CD14-positive monocyte (primary cell): ENCODE measurements around the gene TBX3. TPM values are rescaled to one million over a fixed set of nuclear protein-coding genes. Genes with fewer than 3 reads are reported as not detected.
A peak's percentile ranks its signal among the peaks of the same experiment; 100 is the strongest.

Source experiments
- DNase-seq, 3 donors: peaks; one replicate each; pipeline ENCODE4 v3.0.0-alpha.2; 2011 to 2022
- H2AFZ ChIP-seq: 2 replicates; pipeline ENCODE4 v1.6.0; 2012; ENCODE audit warnings: mild to moderate bottlenecking, low read depth, low read length, inconsistent platforms; ENCODE audit not compliant: insufficient read depth, poor library complexity, severe bottlenecking
- H3K27ac ChIP-seq, 2 donors: 1 replicate in 1 of 2; 2 replicates in 1 of 2; pipeline ENCODE4 v1.5.1; 2012 to 2013; ENCODE audit warnings: low read length in 2 of 2, control low read depth in 1 of 2, inconsistent platforms in 1 of 2, low read depth in 1 of 2, mild to moderate bottlenecking in 1 of 2
- H3K27me3 ChIP-seq, 2 donors: one replicate each; pipeline versions ENCODE4 v1.6.0 to v1.6.1; 2011 to 2013; ENCODE audit warnings: low read length in 2 of 2; ENCODE audit not compliant: control insufficient read depth in 2 of 2, insufficient read depth in 2 of 2
- H3K36me3 ChIP-seq, 2 donors: replicated peaks in 1 of 2; 1 replicate in 1 of 2; 2 replicates in 1 of 2; pipeline versions ENCODE4 v1.5.1 to v1.6.1; 2012 to 2013; ENCODE audit warnings: low read length in 2 of 2, control low read depth in 1 of 2, inconsistent platforms in 1 of 2, mild to moderate bottlenecking in 1 of 2; ENCODE audit not compliant: insufficient read depth in 2 of 2, control insufficient read depth in 1 of 2
- H3K4me1 ChIP-seq, 2 donors: 1 replicate in 1 of 2; 2 replicates in 1 of 2; pipeline versions ENCODE4 v1.5.1 to v1.6.1; 2012 to 2013; ENCODE audit warnings: low read length in 2 of 2, control low read depth in 1 of 2, inconsistent platforms in 1 of 2, mild to moderate bottlenecking in 1 of 2, moderate library complexity in 1 of 2; ENCODE audit not compliant: insufficient read depth in 2 of 2, control insufficient read depth in 1 of 2
- H3K4me2 ChIP-seq: replicated peaks from 2 replicates; pipeline ENCODE3; 2012; ENCODE audit warnings: low read length, moderate library complexity, mild to moderate bottlenecking; ENCODE audit not compliant: poor library complexity, severe bottlenecking; ENCODE audit errors: extremely low read depth
- H3K4me3 ChIP-seq, 3 experiments: fragments of 200-600 bp in 1 of 3; sonication (generic) in 1 of 3; replicated peaks in 1 of 3; 1 replicate in 2 of 3; 2 replicates in 1 of 3; pipeline ENCODE4 v1.5.1; 2011 to 2013; ENCODE audit warnings: low read length in 3 of 3, mild to moderate bottlenecking in 3 of 3, control low read depth in 2 of 3, low read depth in 2 of 3, inconsistent platforms in 1 of 3, moderate library complexity in 1 of 3
- H3K79me2 ChIP-seq: 2 replicates; pipeline ENCODE4 v1.6.0; 2012; ENCODE audit warnings: mild to moderate bottlenecking, control low read depth, inconsistent platforms, low read length, moderate library complexity; ENCODE audit not compliant: insufficient read depth
- H3K9ac ChIP-seq: 2 replicates; pipeline ENCODE4 v1.6.0; 2017; ENCODE audit warnings: low read length, mild to moderate bottlenecking; ENCODE audit not compliant: insufficient read depth, poor library complexity, severe bottlenecking
- H3K9me3 ChIP-seq, 2 donors: replicated peaks in 1 of 2; 1 replicate in 1 of 2; 2 replicates in 1 of 2; pipeline versions ENCODE4 v1.5.1 to v1.6.1; 2012 to 2013; ENCODE audit warnings: low read length in 2 of 2, control low read depth in 1 of 2; ENCODE audit not compliant: control insufficient read depth in 1 of 2, insufficient read depth in 1 of 2
- H4K20me1 ChIP-seq: 2 replicates; pipeline ENCODE4 v1.6.0; 2012; ENCODE audit warnings: mild to moderate bottlenecking, low read length, control low read depth, moderate library complexity; ENCODE audit not compliant: insufficient read depth
- H3K27ac Mint-ChIP-seq, 7 donors: one replicate each; pipeline ENCODE4 v1.8.0; 2020; ENCODE audit warnings: mild to moderate bottlenecking in 7 of 7, mixed read lengths in 7 of 7, moderate library complexity in 6 of 7, inconsistent platforms in 2 of 7
- H3K27me3 Mint-ChIP-seq, 3 donors: one replicate each; pipeline ENCODE4 v1.8.0; 2021 to 2022; ENCODE audit warnings: low read depth in 3 of 3, mild to moderate bottlenecking in 3 of 3, mixed read lengths in 3 of 3, moderate library complexity in 3 of 3, inconsistent platforms in 1 of 3
- H3K36me3 Mint-ChIP-seq, 2 donors: one replicate each; pipeline ENCODE4 v1.8.0; 2020; ENCODE audit warnings: mixed read lengths in 2 of 2, inconsistent platforms in 1 of 2, mild to moderate bottlenecking in 1 of 2
- H3K4me1 Mint-ChIP-seq: one replicate; pipeline ENCODE4 v1.8.0; 2020; ENCODE audit warnings: mild to moderate bottlenecking, mixed read lengths
- H3K4me3 Mint-ChIP-seq, 2 donors: one replicate each; pipeline ENCODE4 v1.8.0; 2020; ENCODE audit warnings: mild to moderate bottlenecking in 2 of 2, mixed read lengths in 2 of 2, moderate library complexity in 1 of 2
- H3K9me3 Mint-ChIP-seq, 7 donors: one replicate each; pipeline ENCODE4 v1.8.0; 2020 to 2022; ENCODE audit warnings: mixed read lengths in 7 of 7, mild to moderate bottlenecking in 6 of 7, moderate library complexity in 6 of 7, inconsistent platforms in 2 of 7
- WGBS: methylation state at CpG from one replicate; pipeline ENCODE4 v1.1.5; 2013; ENCODE audit warnings: missing lambda C conversion rate; ENCODE audit not compliant: insufficient coverage; 5-methylcytosine and 5-hydroxymethylcytosine counted together
- intact Hi-C, 2 donors: fragments of 100-400 bp; cut with micrococcal nuclease; formaldehyde crosslinking; loops; one replicate each; pipeline versions ENCODE4 v1.15.0 to v1.15.1; 2023
- polyA plus RNA-seq, 3 donors: library from polyadenylated mRNA; depleted of rRNA in 1 of 3; unstranded in 2 of 3; stranded (reverse) in 1 of 3; fragments of 300-500 nt in 2 of 3; fragments of >200 nt in 1 of 3; fragmentation: Illumina TruSeq in 2 of 3; gene quantifications; 1 replicate in 2 of 3; 2 replicates in 1 of 3; pipeline ENCODE4 v1.2.3, GENCODE V29; 2012 to 2021
- TF ChIP-seq, protein P1 (sequence below): fragments of 200-600 bp; IDR thresholded peaks from one replicate; pipeline ENCODE4 v1.8.0; 2022; ENCODE audit warnings: antibody characterized with exemption, mild to moderate bottlenecking

Gene TBX3
- polyA plus RNA-seq, 3 donors: 0.04 to 0.13 TPM; not detected in 1

- H3K9me3 ChIP-seq: peaks cover 0 to 29% of the 10 kb centered on the region in 2 donors
- Mint-ChIP-seq H3K27ac (no peak overlapping the region), H3K4me3 (peak overlapping the region in 1 of 2 donors; percentile 76), H3K4me1 (peaks cover 17% of the 10 kb centered on the region), H3K27me3 (peaks cover 87 to 96% (median 89%) of the 10 kb centered on the region in 3 donors), H3K9me3 (peaks cover 0 to 26% (median 15%) of the 10 kb centered on the region in 7 donors), H3K36me3 (peaks cover 2 to 13% of the 10 kb centered on the region in 2 donors)
- peaks cover 84 to 98% of the 10 kb centered on the region in 2 donors for H3K27me3 ChIP-seq
- no peaks in the 10 kb centered on the region for H3K79me2 ChIP-seq
- H3K27ac ChIP-seq: no peak overlapping the region
- no peak overlapping the region for H3K4me3 ChIP-seq
- H3K4me1 ChIP-seq: peaks cover 0 to 15% of the 10 kb centered on the region in 2 donors
- no peak for DNase-seq
- H3K4me2 ChIP-seq: no peak overlapping the region
- H3K9ac ChIP-seq: no peak overlapping the region
- H3K36me3 ChIP-seq: no peaks in the 10 kb centered on the region
- 66% methylated on average over 7 of the region's 10 CpGs for WGBS
- TF ChIP-seq, protein P1, sequence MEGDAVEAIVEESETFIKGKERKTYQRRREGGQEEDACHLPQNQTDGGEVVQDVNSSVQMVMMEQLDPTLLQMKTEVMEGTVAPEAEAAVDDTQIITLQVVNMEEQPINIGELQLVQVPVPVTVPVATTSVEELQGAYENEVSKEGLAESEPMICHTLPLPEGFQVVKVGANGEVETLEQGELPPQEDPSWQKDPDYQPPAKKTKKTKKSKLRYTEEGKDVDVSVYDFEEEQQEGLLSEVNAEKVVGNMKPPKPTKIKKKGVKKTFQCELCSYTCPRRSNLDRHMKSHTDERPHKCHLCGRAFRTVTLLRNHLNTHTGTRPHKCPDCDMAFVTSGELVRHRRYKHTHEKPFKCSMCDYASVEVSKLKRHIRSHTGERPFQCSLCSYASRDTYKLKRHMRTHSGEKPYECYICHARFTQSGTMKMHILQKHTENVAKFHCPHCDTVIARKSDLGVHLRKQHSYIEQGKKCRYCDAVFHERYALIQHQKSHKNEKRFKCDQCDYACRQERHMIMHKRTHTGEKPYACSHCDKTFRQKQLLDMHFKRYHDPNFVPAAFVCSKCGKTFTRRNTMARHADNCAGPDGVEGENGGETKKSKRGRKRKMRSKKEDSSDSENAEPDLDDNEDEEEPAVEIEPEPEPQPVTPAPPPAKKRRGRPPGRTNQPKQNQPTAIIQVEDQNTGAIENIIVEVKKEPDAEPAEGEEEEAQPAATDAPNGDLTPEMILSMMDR: no peak
- intact Hi-C loops: no loop called here
- no peaks in the 10 kb centered on the region for H4K20me1 ChIP-seq
- H2AFZ ChIP-seq: no peak overlapping the region
These were observed 4.5 kb downstream of the TBX3 start for GRCh38 chr12:114679452-114679875.

DNA sequence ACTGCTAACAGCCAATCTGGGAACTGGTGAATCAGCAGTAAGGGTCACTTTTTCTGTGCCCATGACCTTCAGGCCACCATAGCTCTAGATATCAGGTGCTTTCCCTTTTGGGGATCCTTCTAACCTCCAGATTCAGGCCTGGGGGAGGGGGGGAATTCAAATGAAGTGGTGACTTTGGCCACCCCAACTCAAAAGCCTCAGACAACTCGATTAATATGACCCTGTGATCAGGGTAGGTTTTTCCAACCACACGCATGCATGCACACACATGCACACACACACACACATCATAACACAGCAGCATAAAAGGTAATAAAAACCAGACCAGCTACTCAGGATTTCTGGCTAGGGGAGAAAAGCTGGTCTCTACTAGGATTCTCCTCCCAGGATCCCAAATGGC is 5.3 kb downstream of the TBX3 start:
- H3K36me3 ChIP-seq: no peaks in the 10 kb centered on the region
- Mint-ChIP-seq H3K27ac (no peak overlapping the region), H3K4me1 (peaks cover 10% of the 10 kb centered on the region), H3K4me3 (no peak overlapping the region), H3K27me3 (peaks cover 83 to 96% (median 84%) of the 10 kb centered on the region in 3 donors), H3K36me3 (peaks cover 2 to 8% of the 10 kb centered on the region in 2 donors), H3K9me3 (peaks cover 0 to 18% (median 12%) of the 10 kb centered on the region in 7 donors)
- WGBS: no CpG with 5 or more reads among the region's 2 CpGs
- intact Hi-C loops: no loop called here
- H3K4me3 ChIP-seq: no peak overlapping the region
- peaks cover 0 to 10% of the 10 kb centered on the region in 2 donors for H3K4me1 ChIP-seq
- no peaks in the 10 kb centered on the region for H4K20me1 ChIP-seq
- H3K79me2 ChIP-seq: no peaks in the 10 kb centered on the region
- no peak overlapping the region for H2AFZ ChIP-seq
- DNase-seq: no peak
- no peak overlapping the region for H3K27ac ChIP-seq
- H3K9me3 ChIP-seq: peaks cover 0 to 29% of the 10 kb centered on the region in 2 donors
- H3K27me3 ChIP-seq: peaks cover 81 to 96% of the 10 kb centered on the region in 2 donors
- TF ChIP-seq, protein P1: no peak
- H3K9ac ChIP-seq: no peak overlapping the region
- no peak overlapping the region for H3K4me2 ChIP-seq
